CD4-positive, alpha-beta T cell treated with Interleukin-17A for 1 hour (primary cell): ENCODE data around the gene ABCC11.

Source experiments
- DNase-seq: peaks from one replicate; pipeline ENCODE4 v3.0.0-alpha.2; 2020

Gene ABCC11

GRCh38 chr16:48125888-48126287, 121.5 kb downstream of the ABCC11 start:
- no peak for DNase-seq

- no peak for DNase-seq
Measured at GRCh38 chr16:48124266-48124665, 123.1 kb downstream of the ABCC11 start.

GRCh38 chr16:48123104-48123788, 124.1 kb downstream of the ABCC11 start:
- DNase-seq: no peak

GRCh38 chr16:48121276-48121675, 126.1 kb downstream of the ABCC11 start:
- no peak for DNase-seq

- no peak for DNase-seq
Measured at GRCh38 chr16:48118841-48119240, 128.5 kb downstream of the ABCC11 start.

- peak; percentile 51 for DNase-seq
Measured at GRCh38 chr16:48117217-48118105, 129.9 kb downstream of the ABCC11 start.
